Activated CD4-positive, CD25-positive, alpha-beta regulatory T cell (primary cell): ENCODE data around the gene ACACA.
A peak's percentile ranks its signal among the peaks of the same experiment; 100 is the strongest.
"Not testable (repeated sequence)": the region's sequence is repeated elsewhere in the genome, so short reads cannot be mapped to it uniquely, and the experiment has no call there.

ENCODE experiments used
- DNase-seq, 4 experiments: peaks; one replicate each; lab custom pipeline; 2025; lab: John Stamatoyannopoulos, UW

The ACACA gene

GRCh38 chr17:37393352-37393751 is 13.3 kb downstream of the ACACA start:
- DNase-seq: no peak

- DNase-seq: no peak
Measured at GRCh38 chr17:37392024-37392590, 14.5 kb downstream of the ACACA start.

GRCh38 chr17:37391146-37391545 is 15.5 kb downstream of the ACACA start:
- DNase-seq: no peak

GRCh38 chr17:37389160-37389559 is 17.5 kb downstream of the ACACA start:
- DNase-seq: no peak

- DNase-seq: no peak
Measured at GRCh38 chr17:37388266-37388665, 18.4 kb downstream of the ACACA start.

DNA sequence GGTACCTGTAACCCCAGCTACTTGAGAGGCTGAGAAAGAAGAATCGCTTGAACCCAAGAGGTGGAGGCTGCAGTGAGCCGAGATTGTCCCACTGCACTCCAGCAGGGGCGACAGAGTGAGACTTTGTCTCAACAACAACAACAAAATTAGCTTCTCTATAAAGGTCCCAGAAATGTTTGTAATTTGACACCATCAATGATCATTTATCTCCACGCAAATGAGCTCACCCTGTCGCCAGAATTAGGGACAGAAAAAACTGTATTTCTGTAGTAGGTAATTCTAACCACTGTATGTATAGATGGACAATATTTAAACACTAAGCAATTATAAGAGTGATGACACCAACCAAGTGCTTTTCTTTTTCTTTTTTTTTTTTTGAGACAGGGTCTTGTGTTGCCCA is 20.2 kb downstream of the ACACA start:
- DNase-seq: no peak

DNA sequence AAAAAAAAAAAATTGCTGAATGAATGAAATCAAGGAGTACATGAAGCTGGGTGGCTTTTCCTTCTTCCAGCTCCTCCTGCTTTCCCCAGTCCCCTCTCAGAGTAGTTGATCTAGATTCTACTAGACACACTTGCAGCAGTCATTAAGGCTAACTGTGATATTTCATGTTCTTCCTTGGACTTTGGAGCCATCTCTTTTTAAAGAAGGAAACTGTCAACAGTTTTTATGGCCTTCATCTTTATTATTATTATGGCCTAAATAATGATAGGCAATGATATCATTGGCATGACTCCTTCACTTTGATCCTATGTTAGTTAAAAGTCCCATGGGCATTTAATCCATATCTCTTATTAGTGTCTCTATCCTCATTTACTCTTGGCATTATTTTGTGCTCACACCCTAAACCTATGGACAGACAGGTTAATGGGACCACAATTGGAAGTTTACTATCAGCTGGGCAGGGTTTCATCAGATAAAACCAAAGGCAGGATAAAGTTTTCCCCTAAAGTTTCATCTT is 21.1 kb downstream of the ACACA start:
- no peak for DNase-seq

- no peak for DNase-seq
Measured at GRCh38 chr17:37384560-37385149, 22.0 kb downstream of the ACACA start.

GRCh38 chr17:37382056-37382455 is 24.6 kb downstream of the ACACA start:
- no peak for DNase-seq

- DNase-seq: no peak
Measured at GRCh38 chr17:37375706-37376105, 30.9 kb downstream of the ACACA start, which contains the start of gene C17orf78. Gene C17orf78, plus strand, starts transcription at chr17:37375985. Its CDS starts 108 bp downstream, at chr17:37376093.

GRCh38 chr17:37373530-37374159 is 33.0 kb downstream of the ACACA start:
- DNase-seq: peak; percentile 11 to 42 (median 16)

DNA sequence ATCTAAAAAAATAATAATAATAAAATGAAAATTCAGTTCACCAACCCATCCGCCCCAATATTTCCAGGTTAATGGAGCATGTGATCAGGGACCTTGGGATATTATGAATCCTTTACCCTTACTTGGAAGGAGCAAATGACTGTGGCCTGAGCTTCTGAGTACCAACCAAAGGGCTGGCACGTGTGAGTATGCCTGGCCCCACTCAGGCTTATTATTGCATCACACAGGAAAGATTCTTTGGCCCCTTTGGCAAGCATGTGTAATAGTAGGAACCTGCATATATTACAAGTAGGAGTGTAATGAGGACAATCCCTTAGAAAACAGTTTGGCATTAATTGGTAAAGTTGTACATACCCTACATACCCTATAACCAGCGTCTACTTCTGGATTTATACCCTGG is 38.1 kb downstream of the ACACA start:
- no peak for DNase-seq

DNA sequence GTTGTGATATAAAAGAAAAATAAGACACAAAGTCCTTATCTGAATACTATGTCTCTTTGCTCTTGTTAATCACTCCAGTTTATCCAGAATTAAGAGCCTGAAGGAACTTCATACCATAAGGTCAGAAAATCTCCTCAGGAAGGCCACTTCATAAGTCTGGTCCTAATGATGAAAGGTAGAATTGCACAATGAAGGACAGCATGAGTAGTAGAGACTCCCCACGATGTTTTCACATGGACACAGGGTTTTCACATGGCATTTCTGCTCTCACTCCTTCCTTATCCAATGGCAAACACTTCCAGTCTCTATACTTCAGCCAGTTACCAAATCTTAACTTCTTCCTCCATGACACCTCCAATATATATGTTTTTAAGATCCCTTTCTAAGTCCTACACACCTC is 41.0 kb downstream of the ACACA start:
- no peak for DNase-seq

GRCh38 chr17:37361543-37361942 is 45.1 kb downstream of the ACACA start:
- no peak for DNase-seq

DNA sequence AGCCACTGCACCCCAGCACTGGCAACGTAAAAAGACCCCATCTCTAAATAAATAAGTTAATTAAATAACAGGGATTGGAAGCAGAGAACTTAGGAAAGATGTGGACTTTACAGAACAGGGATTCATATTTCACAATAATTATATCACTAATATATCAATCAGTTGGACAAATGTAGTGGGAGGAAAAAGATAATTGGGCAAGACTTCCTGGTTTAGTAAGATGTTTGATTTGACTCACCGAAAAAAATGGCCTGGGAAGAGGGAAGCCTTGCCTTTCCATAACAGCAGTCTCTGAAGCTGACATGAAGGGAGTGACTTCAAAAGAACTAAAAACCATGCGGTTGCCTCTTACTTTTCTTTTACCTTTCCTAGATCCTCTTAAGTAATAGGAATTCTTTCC is 46.0 kb downstream of the ACACA start:
- no peak for DNase-seq

DNA sequence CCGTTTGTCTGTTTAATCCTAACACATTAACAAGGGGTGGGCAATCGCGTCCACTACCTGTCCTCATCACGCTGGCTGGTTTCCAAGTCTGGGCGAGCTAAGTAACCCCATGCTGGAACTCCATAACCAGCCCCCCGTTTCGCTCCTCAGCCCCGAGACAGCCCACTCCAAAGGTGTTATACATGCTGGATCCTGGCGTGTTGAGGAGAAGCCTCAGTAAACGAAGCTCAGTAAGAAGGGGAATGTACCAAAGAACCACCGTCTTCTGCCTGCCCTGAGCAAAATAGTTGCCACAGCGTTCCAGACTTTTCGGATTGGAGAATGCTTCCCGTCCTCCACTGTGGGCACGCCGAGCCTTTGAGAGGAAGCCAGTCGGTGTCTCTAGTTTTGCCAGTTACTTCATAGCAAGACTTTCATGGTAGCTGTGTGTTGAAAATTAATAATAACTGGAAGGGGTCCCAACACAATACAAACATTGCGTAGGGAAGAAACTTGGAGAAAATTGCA is 46.9 kb downstream of the ACACA start:
- DNase-seq: no peak

DNA sequence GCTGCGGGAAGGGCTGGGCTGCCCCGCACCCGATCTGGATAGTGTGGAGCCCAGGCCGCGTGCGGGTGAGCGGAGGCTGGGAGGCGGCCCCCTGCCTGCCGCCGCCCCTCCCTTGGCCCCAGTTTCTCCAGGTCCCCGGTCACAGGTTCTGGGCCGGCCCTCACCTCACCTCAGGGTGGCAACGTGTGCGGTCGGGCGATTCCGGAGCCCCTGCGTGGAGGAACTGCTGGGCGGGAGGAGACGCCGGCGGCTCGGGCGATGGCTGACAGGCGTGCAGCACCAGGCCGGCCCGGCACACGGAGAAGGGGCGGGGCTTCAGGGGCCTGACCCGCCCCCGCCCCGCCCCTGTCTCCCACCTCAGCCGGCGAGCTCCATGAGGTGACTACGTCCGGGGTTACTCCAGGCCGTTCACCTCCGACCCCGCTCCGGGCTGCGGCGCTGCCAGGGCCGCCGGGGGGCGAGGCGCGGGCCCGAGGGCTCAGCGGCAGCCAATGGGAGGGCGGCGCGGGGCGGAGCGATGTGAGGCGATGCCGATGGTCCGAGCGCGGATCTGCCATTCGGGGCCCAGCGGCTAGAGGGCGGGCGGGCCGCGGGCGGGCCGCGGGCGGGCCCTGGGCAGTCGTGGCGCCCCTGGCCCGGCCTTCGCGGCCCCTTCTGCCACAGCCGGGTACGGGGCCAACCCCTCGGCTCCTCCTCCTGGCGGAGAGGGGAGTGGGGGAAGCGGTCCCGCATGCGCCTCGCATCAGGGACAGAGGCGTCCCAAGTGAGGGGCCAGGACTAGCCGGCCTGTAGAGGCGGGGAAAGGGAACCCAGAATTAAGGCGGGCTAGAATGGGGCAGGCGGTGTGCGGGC is 47.6 kb downstream of the ACACA start:
- DNase-seq: peak; percentile 69 to 84 (median 82)

- DNase-seq: peak in 2 of 4 experiments; percentile 12 to 22
Measured at GRCh38 chr17:37358098-37358829, 48.4 kb downstream of the ACACA start.

DNA sequence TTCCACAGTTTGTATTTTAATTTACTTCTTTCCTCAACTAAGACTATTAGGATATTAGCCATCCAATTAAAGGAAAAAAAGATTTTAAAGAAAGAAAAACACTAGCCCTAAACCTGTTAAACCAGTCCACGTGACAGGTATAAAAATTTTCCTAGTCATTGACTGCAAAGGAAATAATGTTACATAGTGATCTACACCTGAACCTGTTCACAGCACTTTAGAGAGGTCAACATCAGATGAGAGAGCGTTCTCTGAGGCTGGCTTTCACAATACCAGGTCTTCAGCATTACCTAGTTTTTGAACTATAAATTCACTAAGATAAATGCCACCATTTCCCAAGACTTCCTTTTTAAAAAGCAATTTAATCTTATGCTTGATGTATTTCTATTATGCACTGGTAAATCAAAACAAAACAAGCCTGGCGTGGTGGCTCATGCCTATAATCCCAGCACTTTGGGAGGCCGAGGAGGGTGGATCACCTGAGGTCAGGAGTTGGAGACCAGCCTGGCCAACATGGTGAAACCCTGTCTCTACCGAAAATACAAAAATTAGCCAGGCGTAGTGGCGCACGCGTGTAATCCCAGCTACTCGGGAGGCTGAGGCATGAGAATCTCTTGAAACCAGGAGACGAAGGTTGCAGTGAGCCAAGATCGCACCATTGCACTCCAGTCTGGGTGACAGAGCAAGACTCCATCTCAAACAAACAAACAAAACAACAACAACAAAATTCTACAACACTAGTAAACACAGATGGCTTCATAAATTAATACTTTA is 49.7 kb downstream of the ACACA start:
- DNase-seq: not testable (repeated sequence)

- not testable (repeated sequence) for DNase-seq
Measured at GRCh38 chr17:37346863-37347402, 59.7 kb downstream of the ACACA start.
